A673 (cell line): ENCODE data around the gene PDGFC. TPM values are rescaled to one million over a fixed set of nuclear protein-coding genes. Genes with fewer than 3 reads are reported as not detected.
A peak's percentile ranks its signal among the peaks of the same experiment; 100 is the strongest.

ENCODE experiments used
- BruUV-seq: library from RNA; stranded (reverse); fragments of 400-500 nt; replicated peaks from 2 replicates; lab custom pipeline; 2021; lab: Mats Ljungman, UMichigan
- CTCF ChIA-PET: fragments of 300-600 bp; sonication (Branson Sonifier 250); formaldehyde crosslinking; loops from one replicate; lab custom pipeline; 2022; ENCODE audit warnings: antibody characterized with exemption; lab: Charles Lee
- POLR2A ChIA-PET: fragments of 300-600 bp; sonication (Branson Sonifier 250); formaldehyde crosslinking; loops from one replicate; lab custom pipeline; 2022; ENCODE audit warnings: antibody characterized with exemption; ENCODE audit not compliant: low non-redundant PET; lab: Charles Lee
- DNase-seq: peaks from one replicate; pipeline ENCODE4 v3.0.0-alpha.2; 2015; ENCODE audit warnings: low spot score
- H3K27ac ChIP-seq: fragments of 200-600 bp; sonication (generic); 2 replicates; pipeline ENCODE4 v1.5.1; 2016; ENCODE audit warnings: mixed run types, low read depth, mild to moderate bottlenecking, mixed read lengths, antibody characterized with exemption, low read length; ENCODE audit not compliant: poor library complexity, severe bottlenecking
- H3K27me3 ChIP-seq: fragments of 200-600 bp; sonication (generic); replicated peaks from 2 replicates; pipeline ENCODE4 v1.6.1; 2017; ENCODE audit warnings: mixed run types, low read depth, mild to moderate bottlenecking, mixed read lengths, antibody characterized with exemption, low read length; ENCODE audit not compliant: insufficient read depth, poor library complexity
- H3K36me3 ChIP-seq: fragments of 200-600 bp; sonication (generic); 2 replicates; pipeline ENCODE4 v1.6.1; 2016; ENCODE audit warnings: mixed run types, mild to moderate bottlenecking, mixed read lengths, antibody characterized with exemption, low read length; ENCODE audit not compliant: insufficient read depth, poor library complexity, severe bottlenecking
- H3K4me1 ChIP-seq: fragments of 200-600 bp; sonication (generic); 2 replicates; pipeline ENCODE4 v1.6.1; 2017; ENCODE audit warnings: mixed run types, mild to moderate bottlenecking, mixed read lengths, antibody characterized with exemption, low read length; ENCODE audit not compliant: insufficient read depth, poor library complexity, severe bottlenecking
- H3K4me3 ChIP-seq: fragments of 200-600 bp; sonication (generic); 2 replicates; pipeline ENCODE4 v1.5.1; 2016; ENCODE audit warnings: low read depth, mixed run types, mild to moderate bottlenecking, mixed read lengths, low read length; ENCODE audit not compliant: poor library complexity, severe bottlenecking
- H3K9me3 ChIP-seq: fragments of 200-600 bp; sonication (generic); 2 replicates; pipeline ENCODE4 v1.6.1; 2016; ENCODE audit warnings: mixed run types, low read depth, mild to moderate bottlenecking, mixed read lengths, antibody characterized with exemption, low read length; ENCODE audit not compliant: poor library complexity, severe bottlenecking
- CTCF ChIP-seq: fragments of 300-800, 200-600 bp; sonication (generic); conservative IDR thresholded peaks from 2 replicates; pipeline ENCODE4 v1.5.1; 2017; ENCODE audit warnings: low read depth, mild to moderate bottlenecking, antibody characterized with exemption, low read length, moderate library complexity, mixed read lengths
- EZH2 ChIP-seq: fragments of 200-600 bp; sonication (generic); IDR thresholded peaks from 2 replicates; pipeline ENCODE4 v1.6.1; 2017; ENCODE audit warnings: borderline replicate concordance, low read depth, mild to moderate bottlenecking, mixed read lengths, antibody characterized with exemption, low read length; ENCODE audit not compliant: poor library complexity, severe bottlenecking
- intact Hi-C: fragments of 100-400 bp; cut with micrococcal nuclease; formaldehyde crosslinking; loops from one replicate; pipeline ENCODE4 v1.10.0; 2022; ENCODE audit not compliant: unreplicated experiment
- total RNA-seq: library from RNA; stranded (reverse); gene quantifications from 2 replicates; pipeline ENCODE4 v1.2.3, GENCODE V29; 2021

The PDGFC gene
- total RNA-seq, 1 experiment from 2014 or later, result 28.0 TPM

- POLR2A ChIA-PET, result no interaction called here
- Histone ChIP-seq H3K27ac (no peak overlapping the region), H3K4me1 (peaks cover 17% of the 10 kb centered on the region), H3K4me3 (no peak overlapping the region), H3K36me3 (no peaks in the 10 kb centered on the region), H3K9me3 (no peaks in the 10 kb centered on the region), H3K27me3 (no peaks in the 10 kb centered on the region)
- CTCF ChIA-PET, result no interaction called here
- BruUV-seq, result no TSS peak
- intact Hi-C loops, result no loop called here
- no peak for DNase-seq
- no peak for TF ChIP-seq CTCF
- TF ChIP-seq EZH2, result no peak
Observed at GRCh38 chr4:156811286-156811685, 160.3 kb downstream of the PDGFC start.

GRCh38 chr4:156805696-156806095 lies 165.9 kb downstream of the PDGFC start:
- no TSS peak for BruUV-seq
- no peaks in the 10 kb centered on the region for H3K9me3 ChIP-seq
- ChIA-PET POLR2A (no interaction called here), CTCF (no interaction called here)
- no peaks in the 10 kb centered on the region for H3K27me3 ChIP-seq
- intact Hi-C loops, result no loop called here
- no peaks in the 10 kb centered on the region for H3K36me3 ChIP-seq
- H3K4me1 ChIP-seq, result peaks cover 14% of the 10 kb centered on the region
- H3K4me3 ChIP-seq, result no peak overlapping the region
- DNase-seq, result peak; percentile 54
- no peak overlapping the region for H3K27ac ChIP-seq
- TF ChIP-seq CTCF (no peak), EZH2 (no peak)

- peaks cover 30% of the 10 kb centered on the region for H3K4me1 ChIP-seq
- ChIA-PET POLR2A (no interaction called here), CTCF (no interaction called here)
- BruUV-seq, result no TSS peak
- no peaks in the 10 kb centered on the region for H3K9me3 ChIP-seq
- H3K27me3 ChIP-seq, result no peaks in the 10 kb centered on the region
- DNase-seq, result no peak
- no peaks in the 10 kb centered on the region for H3K36me3 ChIP-seq
- TF ChIP-seq EZH2 (no peak), CTCF (no peak)
- no peak overlapping the region for H3K27ac ChIP-seq
- intact Hi-C loops, result no loop called here
- H3K4me3 ChIP-seq, result no peak overlapping the region
Observed at GRCh38 chr4:156803056-156803455, 168.5 kb downstream of the PDGFC start.
